Measurements from ENCODE around the gene LRIG3.

Gene LRIG3

GRCh38 chr12:58895053-58895452 is 25.3 kb downstream of the LRIG3 start:
- Histone ChIP-seq H3K9me3 (ENCODE audit: insufficient read depth, low read length) (no peaks in the 10 kb centered on the region), H3K27ac (ENCODE audit: low read length) (no peak overlapping the region)

GRCh38 chr12:58894040-58894439 is 26.3 kb downstream of the LRIG3 start:
- Histone ChIP-seq H3K9ac (ENCODE audit: low read length) (no peak overlapping the region), H3K4me3 (ENCODE audit: low read length) (no peak overlapping the region), H4K20me1 (ENCODE audit: insufficient read depth, low read length) (no peaks in the 10 kb centered on the region), H3K4me2 (ENCODE audit: low read length) (no peak overlapping the region), H3K4me1 (ENCODE audit: low read length) (no peaks in the 10 kb centered on the region), H2AFZ (ENCODE audit: low read depth, low read length) (no peak overlapping the region), H3K27ac (ENCODE audit: low read length) (no peak overlapping the region), H3K79me2 (ENCODE audit: low read length) (no peaks in the 10 kb centered on the region), H3K9me3 (ENCODE audit: insufficient read depth, low read length) (no peaks in the 10 kb centered on the region), H3K36me3 (replicated peaks; ENCODE audit: low read depth, low read length) (no peaks in the 10 kb centered on the region), H3K27me3 (ENCODE audit: low read depth, low read length) (no peaks in the 10 kb centered on the region)
- no peak for TF ChIP-seq EZH2phosphoT487 (IDR thresholded peaks at IDR 0.05; ENCODE audit: low read depth)
- TF ChIP-seq CTCF (IDR thresholded peaks at IDR 0.05; ENCODE audit: low read depth, low read length): no peak

More at GRCh38 chr12:58895053-58895452, 25.3 kb downstream of the LRIG3 start:
- Histone ChIP-seq H2AFZ (ENCODE audit: low read depth, low read length) (no peak overlapping the region), H3K27me3 (ENCODE audit: low read depth, low read length) (no peaks in the 10 kb centered on the region), H3K9ac (ENCODE audit: low read length) (no peak overlapping the region), H3K4me3 (ENCODE audit: low read length) (no peak overlapping the region), H4K20me1 (ENCODE audit: insufficient read depth, low read length) (no peaks in the 10 kb centered on the region), H3K4me1 (ENCODE audit: low read length) (no peaks in the 10 kb centered on the region), H3K36me3 (replicated peaks; ENCODE audit: low read depth, low read length) (no peaks in the 10 kb centered on the region), H3K4me2 (ENCODE audit: low read length) (no peak overlapping the region), H3K79me2 (ENCODE audit: low read length) (no peaks in the 10 kb centered on the region)
- TF ChIP-seq EZH2phosphoT487 (IDR thresholded peaks at IDR 0.05; ENCODE audit: low read depth): no peak
- no peak for TF ChIP-seq CTCF (IDR thresholded peaks at IDR 0.05; ENCODE audit: low read depth, low read length)

GRCh38 chr12:58893495-58893894 is 26.8 kb downstream of the LRIG3 start:
- no peaks in the 10 kb centered on the region for H3K4me1 ChIP-seq (ENCODE audit: low read length)
- H3K27ac ChIP-seq (ENCODE audit: low read length): no peak overlapping the region

GRCh38 chr12:58889557-58889956 is 30.7 kb downstream of the LRIG3 start:
- Histone ChIP-seq H3K4me3 (ENCODE audit: low read length) (no peak overlapping the region), H3K27ac (ENCODE audit: low read length) (no peak overlapping the region), H3K79me2 (ENCODE audit: low read length) (no peaks in the 10 kb centered on the region), H2AFZ (ENCODE audit: low read depth, low read length) (no peak overlapping the region), H3K9ac (ENCODE audit: low read length) (no peak overlapping the region), H3K27me3 (ENCODE audit: low read depth, low read length) (no peaks in the 10 kb centered on the region), H3K36me3 (replicated peaks; ENCODE audit: low read depth, low read length) (no peaks in the 10 kb centered on the region), H4K20me1 (ENCODE audit: insufficient read depth, low read length) (no peaks in the 10 kb centered on the region), H3K9me3 (ENCODE audit: insufficient read depth, low read length) (no peaks in the 10 kb centered on the region), H3K4me1 (ENCODE audit: low read length) (no peaks in the 10 kb centered on the region), H3K4me2 (ENCODE audit: low read length) (no peak overlapping the region)
- TF ChIP-seq EZH2phosphoT487 (IDR thresholded peaks at IDR 0.05; ENCODE audit: low read depth) (no peak), CTCF (IDR thresholded peaks at IDR 0.05; ENCODE audit: low read depth, low read length) (no peak)

More at GRCh38 chr12:58893495-58893894, 26.8 kb downstream of the LRIG3 start:
- Histone ChIP-seq H3K9ac (ENCODE audit: low read length) (no peak overlapping the region), H2AFZ (ENCODE audit: low read depth, low read length) (no peak overlapping the region), H3K27me3 (ENCODE audit: low read depth, low read length) (no peaks in the 10 kb centered on the region), H3K9me3 (ENCODE audit: insufficient read depth, low read length) (no peaks in the 10 kb centered on the region), H3K4me2 (ENCODE audit: low read length) (no peak overlapping the region), H4K20me1 (ENCODE audit: insufficient read depth, low read length) (no peaks in the 10 kb centered on the region), H3K79me2 (ENCODE audit: low read length) (no peaks in the 10 kb centered on the region), H3K4me3 (ENCODE audit: low read length) (no peak overlapping the region), H3K36me3 (replicated peaks; ENCODE audit: low read depth, low read length) (no peaks in the 10 kb centered on the region)
- TF ChIP-seq EZH2phosphoT487 (IDR thresholded peaks at IDR 0.05; ENCODE audit: low read depth): no peak
- no peak for TF ChIP-seq CTCF (IDR thresholded peaks at IDR 0.05; ENCODE audit: low read depth, low read length)

Data from OCI-LY3 (cell line).